Upper lobe of left lung (tissue), 6 donors: ENCODE data around the gene TSSK3. TPM values are rescaled to one million over a fixed set of nuclear protein-coding genes. Genes with fewer than 3 reads are reported as not detected.
A peak's percentile ranks its signal among the peaks of the same experiment; 100 is the strongest.

Experiments
- ATAC-seq, 2 donors: fragments of 200-7000 bp; cut with Tn5 transposase; one replicate each; pipeline ENCODE4 v1.9.1; 2022; ENCODE audit warnings: mild to moderate bottlenecking in 2 of 2, moderate library complexity in 2 of 2; ENCODE audit not compliant: low FRiP score in 2 of 2
- DNase-seq, 2 donors: peaks; one replicate each; pipeline ENCODE4 v3.0.0-alpha.2; 2019 to 2020
- H3K27ac ChIP-seq, 4 donors: fragments of 200-600 bp; sonication (generic); one replicate each; pipeline ENCODE4 v1.5.1; 2016 to 2019
- H3K27me3 ChIP-seq, 4 donors: fragments of 200-600 bp; sonication (generic); one replicate each; pipeline ENCODE4 v1.5.1; 2017 to 2019
- H3K36me3 ChIP-seq, 4 donors: fragments of 200-600 bp; sonication (generic); one replicate each; pipeline ENCODE4 v1.5.1; 2016 to 2019
- H3K4me1 ChIP-seq, 4 donors: fragments of 200-600 bp; sonication (generic); one replicate each; pipeline ENCODE4 v1.5.1; 2018 to 2019
- H3K4me3 ChIP-seq, 4 donors: fragments of 200-600 bp; sonication (generic); one replicate each; pipeline ENCODE4 v1.5.1; 2017 to 2019; ENCODE audit warnings: mild to moderate bottlenecking in 2 of 4, moderate library complexity in 1 of 4
- H3K9me3 ChIP-seq, 4 donors: fragments of 200-600 bp; sonication (generic); one replicate each; pipeline ENCODE4 v1.5.1; 2018 to 2019
- CTCF ChIP-seq, 6 experiments: fragments of 450-650 bp in 4 of 6; fragments of 200-600 bp in 2 of 6; sonication (generic) in 2 of 6; IDR thresholded peaks; one replicate each; pipeline ENCODE4 v1.5.1; 2016 to 2019; ENCODE audit warnings: antibody characterized with exemption in 6 of 6
- EP300 ChIP-seq, 4 donors: sonication (generic); formaldehyde crosslinking; IDR thresholded peaks; one replicate each; pipeline ENCODE4 v1.5.1; 2017; ENCODE audit warnings: antibody characterized with exemption in 4 of 4, control low read depth in 2 of 4
- POLR2A ChIP-seq, 4 donors: fragments of 450-650 bp; IDR thresholded peaks; one replicate each; pipeline ENCODE4 v1.5.1; 2016 to 2017; ENCODE audit warnings: antibody characterized with exemption in 4 of 4, mild to moderate bottlenecking in 2 of 4
- POLR2AphosphoS5 ChIP-seq, 2 donors: sonication (generic); formaldehyde crosslinking; IDR thresholded peaks; one replicate each; pipeline ENCODE4 v1.5.1; 2017; ENCODE audit warnings: antibody characterized with exemption in 2 of 2
- WGBS, 2 donors: methylation state at CpG; one replicate each; pipeline ENCODE4 v1.1.5; 2017 to 2018; 5-methylcytosine and 5-hydroxymethylcytosine counted together
- total RNA-seq, 6 donors: library from RNA; depleted of rRNA in 4 of 6; stranded (reverse); fragments of >200 nt in 4 of 6; gene quantifications; one replicate each; pipeline versions ENCODE4 v1.1.0 to v1.2.1, GENCODE V29; 2016 to 2021
- donor health status: DM: no; HTN: no; CAD: no; lungs with moderate emphysema.
- donor health status: DM: no; HTN: yes; CAD: no; lungs with severe emphysema.

Gene TSSK3
- total RNA-seq, 6 donors from 2014 or later = 1.2 to 2.3 (median 1.8) TPM; not detected in 2

- ATAC-seq (peak; percentile 54 to 77), DNase-seq (peak in 1 of 2 donors; percentile 91)
- H3K4me3 ChIP-seq = peak overlapping the region; percentile 16 to 47 (median 39)
- WGBS, 2 donors = 0% methylated on average over 11 of the region's 91 CpGs; no CpG with 5 or more reads in 1 of the 2 donors
- peak overlapping the region in 1 of 4 donors; percentile 60 for H3K27ac ChIP-seq
- H3K4me1 ChIP-seq = peaks cover 13 to 24% (median 15%) of the 10 kb centered on the region in 4 donors
- H3K27me3 ChIP-seq = peaks cover 0 to 4% (median 0%) of the 10 kb centered on the region in 4 donors
- peaks cover 3 to 37% (median 20%) of the 10 kb centered on the region in 4 donors for H3K36me3 ChIP-seq
- H3K9me3 ChIP-seq = no peaks in the 10 kb centered on the region
- TF ChIP-seq POLR2AphosphoS5 (IDR thresholded peaks at IDR 0.05) = no peak
- no peak for TF ChIP-seq EP300 (IDR thresholded peaks at IDR 0.05)
- no peak for TF ChIP-seq POLR2A (IDR thresholded peaks at IDR 0.05)
- TF ChIP-seq CTCF (IDR thresholded peaks at IDR 0.05) = peak in 5 of 6 experiments; percentile 33 to 57 (median 33)
Measured at GRCh38 chr1:32361674-32362473, 465 bp upstream of the TSSK3 start.

- H3K36me3 ChIP-seq = peaks cover 10 to 56% (median 38%) of the 10 kb centered on the region in 4 donors
Measured at GRCh38 chr1:32363713-32364112, 1.4 kb downstream of the TSSK3 start.

GRCh38 chr1:32364836-32365235 lies 2.5 kb downstream of the TSSK3 start:
- H3K27ac ChIP-seq = no peak overlapping the region
- no peaks in the 10 kb centered on the region for H3K9me3 ChIP-seq
- H3K36me3 ChIP-seq = peaks cover 10 to 66% (median 49%) of the 10 kb centered on the region in 4 donors
- no peak overlapping the region for H3K4me3 ChIP-seq
- ATAC-seq (no peak), DNase-seq (no peak)
- peaks cover 13 to 22% (median 15%) of the 10 kb centered on the region in 4 donors for H3K4me1 ChIP-seq
- WGBS, 2 donors = 94 to 98% methylated on average over 5 of the region's 5 CpGs
- H3K27me3 ChIP-seq = peaks cover 0 to 4% (median 0%) of the 10 kb centered on the region in 4 donors
- TF ChIP-seq POLR2AphosphoS5 (IDR thresholded peaks at IDR 0.05) = no peak
- no peak for TF ChIP-seq POLR2A (IDR thresholded peaks at IDR 0.05)
- TF ChIP-seq CTCF (IDR thresholded peaks at IDR 0.05) = no peak
- no peak for TF ChIP-seq EP300 (IDR thresholded peaks at IDR 0.05)

More at GRCh38 chr1:32363713-32364112, 1.4 kb downstream of the TSSK3 start:
- Histone ChIP-seq H3K27ac (no peak overlapping the region), H3K27me3 (peaks cover 0 to 4% (median 0%) of the 10 kb centered on the region in 4 donors), H3K4me3 (no peak overlapping the region), H3K4me1 (peaks cover 13 to 24% (median 15%) of the 10 kb centered on the region in 4 donors), H3K9me3 (no peaks in the 10 kb centered on the region)
- ATAC-seq (no peak), DNase-seq (peak in 1 of 2 donors; percentile 54)
- WGBS, 2 donors = 86 to 96% methylated on average over 8 to 12 of the region's 12 CpGs
- TF ChIP-seq POLR2A (IDR thresholded peaks at IDR 0.05) (peak in 1 of 4 donors; percentile 5), EP300 (IDR thresholded peaks at IDR 0.05) (no peak)

GRCh38 chr1:32365445-32365844 lies 3.1 kb downstream of the TSSK3 start:
- TF ChIP-seq CTCF (IDR thresholded peaks at IDR 0.05) = no peak
- no peak for TF ChIP-seq POLR2A (IDR thresholded peaks at IDR 0.05)
- TF ChIP-seq EP300 (IDR thresholded peaks at IDR 0.05) = no peak
- TF ChIP-seq POLR2AphosphoS5 (IDR thresholded peaks at IDR 0.05) = no peak
- 88 to 93% methylated on average over 6 of the region's 6 CpGs for WGBS, 2 donors
- peaks cover 10 to 72% (median 53%) of the 10 kb centered on the region in 4 donors for H3K36me3 ChIP-seq
- no peaks in the 10 kb centered on the region for H3K9me3 ChIP-seq
- peaks cover 0 to 4% (median 0%) of the 10 kb centered on the region in 4 donors for H3K27me3 ChIP-seq
- no peak for DNase-seq
- ATAC-seq = no peak
- peaks cover 13 to 17% (median 15%) of the 10 kb centered on the region in 4 donors for H3K4me1 ChIP-seq
- H3K4me3 ChIP-seq = no peak overlapping the region
- no peak overlapping the region for H3K27ac ChIP-seq

GRCh38 chr1:32367912-32368635 lies 5.7 kb downstream of the TSSK3 start:
- Histone ChIP-seq H3K36me3 (peaks cover 15 to 87% (median 65%) of the 10 kb centered on the region in 4 donors), H3K4me1 (no peaks in the 10 kb centered on the region), H3K27ac (no peak overlapping the region), H3K9me3 (no peaks in the 10 kb centered on the region), H3K4me3 (no peak overlapping the region), H3K27me3 (no peaks in the 10 kb centered on the region)
- no peak for DNase-seq
- ATAC-seq = no peak
- 93 to 94% methylated on average over 7 of the region's 7 CpGs for WGBS, 2 donors
- TF ChIP-seq POLR2A (IDR thresholded peaks at IDR 0.05) = no peak
- no peak for TF ChIP-seq EP300 (IDR thresholded peaks at IDR 0.05)
- TF ChIP-seq POLR2AphosphoS5 (IDR thresholded peaks at IDR 0.05) = no peak
- TF ChIP-seq CTCF (IDR thresholded peaks at IDR 0.05) = no peak
